Thoracic aorta (tissue), 2 donors: ENCODE results near the gene OSBPL3. TPM values are rescaled to one million over a fixed set of nuclear protein-coding genes. Genes with fewer than 3 reads are reported as not detected.

Experiments used
- ATAC-seq: fragments of 150-250 bp; one replicate; pipeline ENCODE4 v1.8.0; 2017; ENCODE audit warnings: low read depth; ENCODE audit not compliant: insufficient number of reproducible peaks, low FRiP score
- DNase-seq: peaks from one replicate; pipeline ENCODE4 v3.0.0-alpha.2; 2020; ENCODE audit warnings: low spot score
- H3K27ac ChIP-seq, 2 donors: fragments of 200-600 bp; sonication (generic); 1 replicate in 1 of 2; 2 replicates in 1 of 2; pipeline ENCODE4 v1.5.1; 2016; ENCODE audit warnings: mild to moderate bottlenecking in 2 of 2, moderate library complexity in 2 of 2
- H3K27me3 ChIP-seq: fragments of 200-600 bp; sonication (generic); replicated peaks from 2 replicates; pipeline ENCODE4 v1.6.0; 2016; ENCODE audit warnings: mild to moderate bottlenecking; ENCODE audit not compliant: insufficient read depth
- H3K36me3 ChIP-seq: fragments of 200-600 bp; sonication (generic); one replicate; pipeline ENCODE4 v1.5.1; 2016
- H3K4me1 ChIP-seq, 2 donors: fragments of 200-600 bp; sonication (generic); 1 replicate in 1 of 2; 2 replicates in 1 of 2; pipeline versions ENCODE4 v1.5.1 to v1.6.0; 2016; ENCODE audit warnings: low read depth in 2 of 2, mild to moderate bottlenecking in 1 of 2; ENCODE audit not compliant: control insufficient read depth in 1 of 2
- H3K4me3 ChIP-seq: fragments of 200-600 bp; sonication (generic); 2 replicates; pipeline ENCODE4 v1.5.1; 2016; ENCODE audit warnings: mild to moderate bottlenecking
- H3K9me3 ChIP-seq: fragments of 200-600 bp; sonication (generic); 2 replicates; pipeline ENCODE4 v1.5.1; 2016
- total RNA-seq, 2 donors: library from RNA; depleted of rRNA; stranded (reverse); fragments of >200 nt; gene quantifications; one replicate each; pipeline versions ENCODE4 v1.1.0 to v1.2.3, GENCODE V29; 2016
- TF ChIP-seq, protein P1 (sequence below): fragments of 200-600 bp; sonication (generic); IDR thresholded peaks from one replicate; pipeline ENCODE4 v1.5.1; 2019; ENCODE audit warnings: antibody characterized with exemption

OSBPL3 gene
- total RNA-seq, 2 donors from 2014 or later = 5.5 to 7.9 TPM

DNA sequence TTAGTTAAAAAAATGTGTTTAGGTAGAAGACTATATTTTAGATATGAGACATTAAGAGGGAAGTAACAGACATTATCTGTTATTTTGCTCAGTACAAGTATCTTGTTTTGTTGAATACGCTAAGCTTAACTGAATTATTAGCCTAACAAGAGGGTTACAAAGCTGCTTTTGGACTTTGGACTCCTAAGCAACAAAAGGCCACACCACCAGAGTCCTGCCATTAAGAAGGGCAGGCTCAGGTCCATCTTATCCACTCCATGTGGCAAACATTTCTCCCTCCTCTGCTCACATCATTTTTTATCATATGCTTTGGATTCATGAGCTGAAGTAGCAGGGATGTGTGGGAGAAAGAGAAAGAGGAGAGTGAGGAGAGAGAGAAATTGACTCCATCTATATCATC, 33.5 kb downstream of the OSBPL3 start:
- no peak for ATAC-seq
- TF ChIP-seq, protein P1, sequence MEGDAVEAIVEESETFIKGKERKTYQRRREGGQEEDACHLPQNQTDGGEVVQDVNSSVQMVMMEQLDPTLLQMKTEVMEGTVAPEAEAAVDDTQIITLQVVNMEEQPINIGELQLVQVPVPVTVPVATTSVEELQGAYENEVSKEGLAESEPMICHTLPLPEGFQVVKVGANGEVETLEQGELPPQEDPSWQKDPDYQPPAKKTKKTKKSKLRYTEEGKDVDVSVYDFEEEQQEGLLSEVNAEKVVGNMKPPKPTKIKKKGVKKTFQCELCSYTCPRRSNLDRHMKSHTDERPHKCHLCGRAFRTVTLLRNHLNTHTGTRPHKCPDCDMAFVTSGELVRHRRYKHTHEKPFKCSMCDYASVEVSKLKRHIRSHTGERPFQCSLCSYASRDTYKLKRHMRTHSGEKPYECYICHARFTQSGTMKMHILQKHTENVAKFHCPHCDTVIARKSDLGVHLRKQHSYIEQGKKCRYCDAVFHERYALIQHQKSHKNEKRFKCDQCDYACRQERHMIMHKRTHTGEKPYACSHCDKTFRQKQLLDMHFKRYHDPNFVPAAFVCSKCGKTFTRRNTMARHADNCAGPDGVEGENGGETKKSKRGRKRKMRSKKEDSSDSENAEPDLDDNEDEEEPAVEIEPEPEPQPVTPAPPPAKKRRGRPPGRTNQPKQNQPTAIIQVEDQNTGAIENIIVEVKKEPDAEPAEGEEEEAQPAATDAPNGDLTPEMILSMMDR = no peak

DNA sequence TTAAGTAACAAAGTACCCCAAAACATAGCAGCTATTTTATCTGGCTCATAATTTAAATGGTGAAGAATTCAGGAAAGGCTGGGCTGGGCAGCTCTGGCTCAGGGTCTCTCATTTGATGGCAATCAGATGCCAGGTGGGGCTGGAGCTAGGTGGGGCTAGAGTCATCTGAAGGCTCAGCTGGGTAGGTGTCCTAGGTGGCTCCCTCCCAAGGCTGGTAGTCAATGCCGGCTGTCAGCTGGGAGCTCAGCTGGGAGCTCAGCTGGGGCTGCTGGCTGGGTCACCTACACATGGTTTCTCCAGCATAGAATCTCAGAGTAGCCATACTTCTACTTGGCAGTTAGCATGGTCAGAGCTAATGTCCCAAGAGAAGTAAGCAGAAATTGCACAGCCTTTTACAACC, 34.1 kb downstream of the OSBPL3 start:
- TF ChIP-seq, protein P1 = no peak
- H3K27me3 ChIP-seq = no peaks in the 10 kb centered on the region
- H3K9me3 ChIP-seq = no peaks in the 10 kb centered on the region
- H3K36me3 ChIP-seq = no peaks in the 10 kb centered on the region
- DNase-seq (no peak), ATAC-seq (no peak)
- H3K4me3 ChIP-seq = no peak overlapping the region
- H3K4me1 ChIP-seq = no peaks in the 10 kb centered on the region
- no peak overlapping the region for H3K27ac ChIP-seq

More for the DNA sequence above, 33.5 kb downstream of the OSBPL3 start:
- Histone ChIP-seq H3K9me3 (no peaks in the 10 kb centered on the region), H3K27me3 (no peaks in the 10 kb centered on the region), H3K27ac (no peak overlapping the region), H3K36me3 (no peaks in the 10 kb centered on the region), H3K4me3 (no peak overlapping the region), H3K4me1 (no peaks in the 10 kb centered on the region)
- no peak for DNase-seq

- H3K9me3 ChIP-seq = no peaks in the 10 kb centered on the region
- DNase-seq = no peak
- no peaks in the 10 kb centered on the region for H3K4me1 ChIP-seq
- no peaks in the 10 kb centered on the region for H3K36me3 ChIP-seq
- H3K27ac ChIP-seq = no peak overlapping the region
- no peaks in the 10 kb centered on the region for H3K27me3 ChIP-seq
- TF ChIP-seq, protein P1 = no peak
- no peak overlapping the region for H3K4me3 ChIP-seq
- no peak for ATAC-seq
These were observed 36.7 kb downstream of the OSBPL3 start for GRCh38 chr7:24943096-24943948.

DNA sequence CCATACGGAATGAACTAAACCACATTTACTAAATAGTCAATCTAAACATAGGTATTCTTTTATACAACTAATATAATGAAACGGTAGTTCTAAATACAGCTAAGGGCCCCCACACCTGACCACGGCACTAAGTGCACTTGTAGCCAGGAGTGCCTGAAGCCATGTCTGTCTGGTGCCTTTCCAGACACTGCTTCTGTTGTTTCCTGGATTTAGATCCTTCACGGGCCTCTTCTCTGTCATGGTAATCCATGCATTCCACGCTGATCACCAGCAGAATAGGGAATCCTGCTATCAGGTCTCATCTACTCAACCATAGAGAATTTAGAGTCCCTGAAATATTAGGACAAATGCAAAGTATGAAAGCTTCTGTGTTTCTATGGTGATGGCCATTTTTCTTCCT, 37.8 kb downstream of the OSBPL3 start:
- TF ChIP-seq, protein P1 = no peak

GRCh38 chr7:24939416-24939815, 40.6 kb downstream of the OSBPL3 start:
- H3K4me3 ChIP-seq = no peak overlapping the region
- no peaks in the 10 kb centered on the region for H3K9me3 ChIP-seq
- H3K4me1 ChIP-seq = no peaks in the 10 kb centered on the region
- DNase-seq = no peak
- TF ChIP-seq, protein P1 = no peak
- no peaks in the 10 kb centered on the region for H3K36me3 ChIP-seq
- ATAC-seq = no peak
- no peaks in the 10 kb centered on the region for H3K27me3 ChIP-seq
- H3K27ac ChIP-seq = no peak overlapping the region

More for the DNA sequence above, 37.8 kb downstream of the OSBPL3 start:
- no peak overlapping the region for H3K27ac ChIP-seq
- no peaks in the 10 kb centered on the region for H3K36me3 ChIP-seq
- no peak overlapping the region for H3K4me3 ChIP-seq
- no peaks in the 10 kb centered on the region for H3K9me3 ChIP-seq
- DNase-seq (no peak), ATAC-seq (no peak)
- H3K4me1 ChIP-seq = no peaks in the 10 kb centered on the region
- no peaks in the 10 kb centered on the region for H3K27me3 ChIP-seq
